ENCODE measurements around the gene CBR1.

The CBR1 gene

DNA sequence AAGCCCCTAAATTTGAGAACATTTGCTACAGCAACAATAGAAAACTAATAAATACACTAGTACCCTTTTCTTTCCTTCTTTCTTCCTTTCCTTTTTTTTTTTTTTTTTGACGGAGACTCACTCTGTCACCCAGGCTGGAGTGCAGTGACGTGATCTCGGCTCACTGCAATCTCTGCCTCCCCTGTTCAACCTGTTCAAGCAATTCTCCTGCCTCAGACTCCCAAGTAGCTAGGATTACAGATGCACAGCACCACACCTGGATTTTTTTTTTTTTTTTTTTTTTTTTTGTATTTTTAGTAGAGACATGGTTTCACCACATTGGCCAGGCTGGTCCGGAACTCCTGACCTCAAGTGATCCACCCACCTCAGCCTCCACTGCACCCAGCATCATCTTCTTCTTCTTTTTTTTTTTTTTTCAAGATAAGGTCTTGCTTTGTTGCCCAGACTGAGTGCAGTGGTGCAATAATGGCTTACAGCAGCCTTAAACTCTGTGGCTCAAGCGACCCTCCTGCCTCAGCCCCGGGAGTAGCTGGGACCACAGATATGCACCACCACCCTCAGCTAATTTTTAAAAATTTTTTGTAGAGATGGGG lies 45.4 kb downstream of the CBR1 start:
- no peak for DNase-seq (ENCODE audit: low spot score)

DNA sequence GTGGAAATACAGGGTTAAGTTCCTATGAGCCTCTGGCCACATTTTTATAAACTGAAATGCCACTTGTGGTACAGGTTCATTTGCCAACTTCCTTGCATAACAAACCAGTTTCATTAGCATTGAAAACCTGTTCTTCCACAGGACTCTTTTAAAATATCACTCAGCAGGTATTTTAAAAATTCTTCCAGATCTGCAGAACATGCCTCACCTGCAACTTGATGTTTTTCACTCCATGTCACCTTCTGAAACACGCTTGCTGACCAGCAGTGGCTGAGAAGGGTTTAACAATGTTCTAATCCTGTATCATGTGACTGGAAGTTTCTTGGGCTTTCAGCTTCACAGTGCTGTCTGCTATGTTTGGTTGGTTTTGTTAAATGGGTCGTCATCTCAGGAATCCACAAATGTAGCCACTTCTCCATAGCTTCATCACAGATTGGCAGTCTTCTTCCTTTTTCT lies 47.5 kb downstream of the CBR1 start:
- no peak for DNase-seq (ENCODE audit: low spot score)

DNA sequence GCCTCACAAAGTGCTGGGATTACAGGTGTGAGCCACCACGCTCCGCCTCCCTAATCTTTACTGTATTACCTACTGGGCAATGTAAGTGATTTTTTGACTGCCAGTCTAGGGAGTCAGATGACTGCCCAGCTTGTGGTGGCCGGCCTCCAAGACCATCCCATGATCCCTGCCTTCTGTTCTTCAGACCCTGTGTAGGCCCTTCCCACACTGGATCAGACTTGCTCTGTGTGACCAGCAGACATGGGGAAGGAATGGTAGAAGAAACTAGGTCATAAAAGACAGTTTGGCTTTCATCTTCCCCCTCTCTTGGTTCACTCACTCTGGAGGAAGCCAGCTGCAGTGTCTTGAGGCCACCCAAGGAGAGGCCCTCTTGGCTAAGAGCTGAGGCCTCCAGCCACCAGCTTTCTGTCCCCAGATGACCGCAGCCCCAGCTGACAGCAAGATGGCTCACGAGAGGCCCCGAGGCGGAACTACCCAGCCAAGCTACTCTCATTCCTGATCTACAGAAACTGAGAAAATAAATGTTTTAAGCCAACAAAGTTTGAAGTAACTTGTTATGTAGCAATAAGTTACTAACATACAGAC lies 50.6 kb downstream of the CBR1 start:
- DNase-seq (ENCODE audit: low spot score): no peak
